ENCODE measurements around the gene TAS2R31.

TAS2R31 gene

GRCh38 chr12:10998204-10998603, 33.0 kb downstream of the TAS2R31 start, which contains the start of gene TAS2R20:
Gene TAS2R20, minus strand, starts transcription at chr12:10998304. Its CDS starts 429 bp downstream, at chr12:10997875.
- DNase-seq (ENCODE audit: low spot score): no peak

GRCh38 chr12:10994307-10994706, 36.9 kb downstream of the TAS2R31 start:
- no peak for DNase-seq (ENCODE audit: low spot score)

GRCh38 chr12:10989107-10989506, 42.1 kb downstream of the TAS2R31 start:
- no peak for DNase-seq (ENCODE audit: low spot score)

GRCh38 chr12:10986812-10987211, 44.4 kb downstream of the TAS2R31 start, which contains the start of gene TAS2R50:
Gene TAS2R50, minus strand, starts transcription at chr12:10986912. Its CDS starts 52 bp downstream, at chr12:10986860.
- no peak for DNase-seq (ENCODE audit: low spot score)

GRCh38 chr12:10982244-10982643, 49.0 kb downstream of the TAS2R31 start:
- no peak for DNase-seq (ENCODE audit: low spot score)
